Measurements from ENCODE around the gene RIMOC1.

RIMOC1 gene

GRCh38 chr5:41869724-41870626, 34.2 kb upstream of the RIMOC1 start, which contains the start of gene OXCT1:
TSS of gene OXCT1 (minus strand) at chr5:41870425. CDS start at chr5:41870358, 67 bp downstream.
- Histone ChIP-seq H3K9me2 (replicated peaks; ENCODE audit: insufficient read depth, low read length) (no peaks in the 10 kb centered on the region), H3K4me2 (ENCODE audit: low read depth, low read length) (peak within 1 kb of the TSS; percentile 89)
- no peak for TF ChIP-seq CTCF (IDR thresholded peaks at IDR 0.05; ENCODE audit: low read length)

GRCh38 chr5:41870627-41871048, 33.5 kb upstream of the RIMOC1 start:
- Histone ChIP-seq H3K4me3 (ENCODE audit: low read length) (peak overlapping the region; percentile 97), H3K4me1 (ENCODE audit: low read length) (peaks cover 27% of the 10 kb centered on the region), H2AFZ (ENCODE audit: low read length) (peak overlapping the region; percentile 86), H3K9me3 (replicated peaks; ENCODE audit: insufficient read depth, low read length) (no peaks in the 10 kb centered on the region), H3K27me3 (replicated peaks; ENCODE audit: insufficient read depth, low read length) (no peaks in the 10 kb centered on the region), H3K27ac (ENCODE audit: low read length) (peak overlapping the region; percentile 72; the same call in 1 of the 2 replicates), H3K9me2 (replicated peaks; ENCODE audit: insufficient read depth, low read length) (no peaks in the 10 kb centered on the region), H3K4me2 (ENCODE audit: low read depth, low read length) (peak overlapping the region; percentile 89), H3K9ac (ENCODE audit: low read length) (peak overlapping the region; percentile 86), H3K36me3 (replicated peaks; ENCODE audit: insufficient read depth, low read length) (no peaks in the 10 kb centered on the region), H4K20me1 (ENCODE audit: insufficient read depth, low read length) (no peaks in the 10 kb centered on the region), H3F3A (ENCODE audit: insufficient read depth, low read length) (peaks cover 17% of the 10 kb centered on the region), H3K79me2 (ENCODE audit: low read length) (peaks cover 43% of the 10 kb centered on the region)
- no peak for DNase-seq
- no peak for TF ChIP-seq EZH2phosphoT487 (IDR thresholded peaks at IDR 0.05; ENCODE audit: low read length)
- TF ChIP-seq CTCF (IDR thresholded peaks at IDR 0.05; ENCODE audit: low read length) = no peak
- no peak for TF ChIP-seq EZH2 (optimal IDR thresholded peaks at IDR 0.05; ENCODE audit: low read depth, low read length)

More at GRCh38 chr5:41869724-41870626, 34.2 kb upstream of the RIMOC1 start, which contains the start of gene OXCT1:
- Histone ChIP-seq H3K27me3 (replicated peaks; ENCODE audit: insufficient read depth, low read length) (no peaks in the 10 kb centered on the region), H3K4me3 (ENCODE audit: low read length) (peak within 1 kb of the TSS; percentile 97), H3K9me3 (replicated peaks; ENCODE audit: insufficient read depth, low read length) (no peaks in the 10 kb centered on the region), H3K79me2 (ENCODE audit: low read length) (peaks cover 49% of the 10 kb centered on the region), H3K27ac (ENCODE audit: low read length) (peak within 1 kb of the TSS; percentile 72; the same call in 1 of the 2 replicates), H3F3A (ENCODE audit: insufficient read depth, low read length) (peaks cover 12% of the 10 kb centered on the region), H3K9ac (ENCODE audit: low read length) (peak within 1 kb of the TSS; percentile 86), H4K20me1 (ENCODE audit: insufficient read depth, low read length) (no peaks in the 10 kb centered on the region), H3K36me3 (replicated peaks; ENCODE audit: insufficient read depth, low read length) (no peaks in the 10 kb centered on the region), H2AFZ (ENCODE audit: low read length) (peak within 1 kb of the TSS; percentile 93), H3K4me1 (ENCODE audit: low read length) (peaks cover 23% of the 10 kb centered on the region)
- DNase-seq = peak; percentile 96

GRCh38 chr5:41871852-41872251, 32.3 kb upstream of the RIMOC1 start:
- H3K79me2 ChIP-seq (ENCODE audit: low read length) = peaks cover 32% of the 10 kb centered on the region
- H3K9ac ChIP-seq (ENCODE audit: low read length) = no peak overlapping the region
- peaks cover 27% of the 10 kb centered on the region for H3K4me1 ChIP-seq (ENCODE audit: low read length)
- peaks cover 17% of the 10 kb centered on the region for H3F3A ChIP-seq (ENCODE audit: insufficient read depth, low read length)
- DNase-seq = no peak
- H3K27me3 ChIP-seq (replicated peaks; ENCODE audit: insufficient read depth, low read length) = no peaks in the 10 kb centered on the region
- no peaks in the 10 kb centered on the region for H4K20me1 ChIP-seq (ENCODE audit: insufficient read depth, low read length)
- no peak overlapping the region for H3K4me2 ChIP-seq (ENCODE audit: low read depth, low read length)
- H3K9me3 ChIP-seq (replicated peaks; ENCODE audit: insufficient read depth, low read length) = no peaks in the 10 kb centered on the region
- no peak for TF ChIP-seq EZH2 (optimal IDR thresholded peaks at IDR 0.05; ENCODE audit: low read depth, low read length)
- no peak for TF ChIP-seq CTCF (IDR thresholded peaks at IDR 0.05; ENCODE audit: low read length)
- no peak for TF ChIP-seq EZH2phosphoT487 (IDR thresholded peaks at IDR 0.05; ENCODE audit: low read length)
- H3K9me2 ChIP-seq (replicated peaks; ENCODE audit: insufficient read depth, low read length) = no peaks in the 10 kb centered on the region
- no peak overlapping the region for H3K4me3 ChIP-seq (ENCODE audit: low read length)
- H3K36me3 ChIP-seq (replicated peaks; ENCODE audit: insufficient read depth, low read length) = no peaks in the 10 kb centered on the region
- no peak overlapping the region for H3K27ac ChIP-seq (ENCODE audit: low read length)
- H2AFZ ChIP-seq (ENCODE audit: low read length) = no peak overlapping the region

Measured in MM.1S (cell line).